ENCODE measurements around the gene CCDC92. TPM values are rescaled to one million over a fixed set of nuclear protein-coding genes. Genes with fewer than 3 reads are reported as not detected.

Gene CCDC92
- total and polyA plus RNA-seq, 7 experiments from 2014 or later = 17.3 to 34.4 (median 23.0) TPM

DNA sequence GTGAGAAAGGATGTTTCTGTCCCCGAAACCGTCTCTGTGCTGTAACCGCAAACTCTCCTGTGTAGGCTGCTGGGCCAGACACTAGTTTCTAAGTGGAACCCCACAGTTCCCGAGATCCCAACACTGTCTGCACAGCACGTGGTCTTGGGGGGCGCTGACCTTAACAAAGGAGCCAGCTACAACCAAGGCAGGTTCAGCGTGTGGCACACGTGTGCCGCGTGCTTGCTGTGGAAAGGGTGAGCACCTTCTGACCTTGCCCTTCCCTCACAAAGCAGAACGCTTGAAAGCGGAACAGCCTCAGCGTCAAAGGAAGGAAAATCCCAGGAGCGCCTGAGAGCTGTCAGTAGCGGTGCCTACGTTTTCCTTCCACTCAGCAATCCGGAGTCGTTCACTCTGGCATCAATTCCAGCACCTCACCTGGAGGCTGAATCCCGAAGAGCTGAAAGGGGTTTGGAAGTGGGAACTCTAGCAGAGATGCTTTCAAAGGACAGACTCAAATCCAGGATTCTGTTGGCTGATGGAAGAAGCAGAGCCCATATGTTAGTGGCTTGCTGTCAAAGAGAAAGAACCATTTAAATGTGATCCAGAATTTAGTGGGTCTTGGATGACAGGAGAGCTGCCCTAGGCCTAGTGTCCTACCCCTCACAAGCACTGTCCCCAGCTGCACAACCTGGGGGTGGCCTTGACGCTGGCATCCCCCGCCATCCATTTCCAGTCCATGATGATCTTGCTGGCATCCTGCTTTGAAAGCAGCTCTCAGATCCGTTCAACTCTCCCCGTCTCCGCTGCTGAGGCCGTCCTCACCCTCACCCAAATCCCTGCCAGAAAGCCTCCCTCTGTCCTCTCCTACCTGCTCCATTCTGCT lies 27.1 kb downstream of the CCDC92 start:
- no peaks in the 10 kb centered on the region for H3K4me1 ChIP-seq (ENCODE audit: control insufficient read depth in 2 of 2, insufficient read depth in 2 of 2, low read length in 2 of 2)
- H3K9me3 ChIP-seq (ENCODE audit: control insufficient read depth in 2 of 3, low read length in 3 of 3) = peaks cover 0 to 5% (median 0%) of the 10 kb centered on the region in 3 experiments
- peaks cover 0 to 49% (median 0%) of the 10 kb centered on the region in 3 experiments for H3K36me3 ChIP-seq (ENCODE audit: control insufficient read depth in 2 of 3, insufficient read depth in 3 of 3, low read length in 3 of 3)
- Mint-ChIP-seq H3K4me1 (peaks cover 0 to 13% (median 6%) of the 10 kb centered on the region in 7 donors), H3K9me3 (peaks cover 0 to 15% (median 4%) of the 10 kb centered on the region in 11 donors), H3K4me3 (no peak overlapping the region), H3K36me3 (peaks cover 12 to 38% (median 17%) of the 10 kb centered on the region in 5 donors), H3K27ac (peak overlapping the region in 3 of 9 donors; percentile 38 to 52 (median 38)), H3K27me3 (no peaks in the 10 kb centered on the region)
- ChIA-PET CTCF (no interaction called here), POLR2A (no interaction called here)
- no peak for DNase-seq
- no peak overlapping the region for H3K27ac ChIP-seq (ENCODE audit: low read depth, low read length)
- H3K4me3 ChIP-seq (ENCODE audit: low read length) = no peak overlapping the region
- intact Hi-C loops (cut with micrococcal nuclease) = no loop called here
- no peak for ATAC-seq
- no peaks in the 10 kb centered on the region for H3K27me3 ChIP-seq (ENCODE audit: control insufficient read depth in 2 of 2, insufficient read depth in 2 of 2, low read length in 2 of 2)

DNA sequence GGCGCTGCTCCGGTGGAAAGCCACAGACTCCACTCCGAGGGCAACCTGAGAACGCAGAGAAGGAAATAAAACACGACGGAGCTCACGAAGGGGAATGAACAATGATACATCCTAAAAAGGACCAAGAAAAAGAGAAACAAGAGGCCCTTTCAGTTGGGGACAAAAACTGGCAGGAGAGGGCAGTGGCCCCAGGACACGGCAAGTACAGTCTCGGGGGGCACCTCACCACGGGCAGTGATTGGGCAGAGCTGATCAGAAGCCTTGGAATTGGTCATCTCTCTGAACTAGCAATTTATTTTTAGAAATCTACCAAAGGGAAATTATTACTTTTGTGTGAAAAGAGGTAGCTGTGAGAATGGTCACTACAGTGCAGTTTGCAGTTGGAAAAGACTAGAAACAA lies 27.9 kb downstream of the CCDC92 start:
- Mint-ChIP-seq H3K4me3 (peak overlapping the region in 3 of 10 donors; percentile 2 to 10 (median 3)), H3K36me3 (peaks cover 12 to 42% (median 18%) of the 10 kb centered on the region in 5 donors), H3K27me3 (no peaks in the 10 kb centered on the region), H3K4me1 (peaks cover 0 to 13% (median 7%) of the 10 kb centered on the region in 7 donors), H3K9me3 (peaks cover 0 to 15% (median 4%) of the 10 kb centered on the region in 11 donors), H3K27ac (peak overlapping the region in 3 of 9 donors; percentile 18 to 81 (median 23))
- Histone ChIP-seq H3K27me3 (ENCODE audit: control insufficient read depth in 2 of 2, insufficient read depth in 2 of 2, low read length in 2 of 2) (no peaks in the 10 kb centered on the region), H3K36me3 (ENCODE audit: control insufficient read depth in 2 of 3, insufficient read depth in 3 of 3, low read length in 3 of 3) (peaks cover 0 to 56% (median 0%) of the 10 kb centered on the region in 3 experiments), H3K27ac (ENCODE audit: low read depth, low read length) (no peak overlapping the region), H3K4me1 (ENCODE audit: control insufficient read depth in 2 of 2, insufficient read depth in 2 of 2, low read length in 2 of 2) (no peaks in the 10 kb centered on the region), H3K9me3 (ENCODE audit: control insufficient read depth in 2 of 3, low read length in 3 of 3) (peaks cover 0 to 5% (median 0%) of the 10 kb centered on the region in 3 experiments), H3K4me3 (ENCODE audit: low read length) (no peak overlapping the region)
- ATAC-seq (no peak), DNase-seq (no peak)
- ChIA-PET POLR2A (no interaction called here), CTCF (no interaction called here)
- intact Hi-C loops (cut with micrococcal nuclease) = no loop called here

DNA sequence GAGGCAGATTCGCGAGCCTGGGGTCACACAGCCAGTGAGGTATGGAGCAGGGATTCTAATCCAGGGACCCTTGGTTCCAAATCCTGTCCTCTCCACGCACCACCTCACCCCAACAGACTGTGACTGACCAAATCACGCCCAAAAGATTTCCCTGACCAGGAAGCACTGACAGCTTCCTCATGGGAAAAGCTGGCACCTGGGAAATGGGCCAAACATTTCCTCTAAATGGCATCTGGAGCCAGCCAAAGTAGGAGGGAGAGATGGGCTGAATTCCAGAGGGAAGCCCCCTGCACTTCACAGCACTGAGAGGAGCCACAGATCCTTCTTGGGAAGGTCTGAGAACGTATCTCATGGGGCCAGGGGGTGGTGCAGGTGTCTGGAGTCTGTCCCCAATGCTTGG lies 28.8 kb downstream of the CCDC92 start:
- peaks cover 0 to under 1% of the 10 kb centered on the region in 2 donors for H3K4me1 ChIP-seq (ENCODE audit: control insufficient read depth in 2 of 2, insufficient read depth in 2 of 2, low read length in 2 of 2)
- H3K36me3 Mint-ChIP-seq = peaks cover 12 to 42% (median 18%) of the 10 kb centered on the region in 5 donors
- DNase-seq (no peak), ATAC-seq (no peak)
- H3K4me3 Mint-ChIP-seq = peak overlapping the region in 1 of 10 donors; percentile 18
- H3K27ac Mint-ChIP-seq = no peak overlapping the region
- no peak overlapping the region for H3K4me3 ChIP-seq (ENCODE audit: low read length)
- ChIA-PET CTCF (interaction anchor here (1.0 kb wide), 1 partner anchor 11 kb away, joined by 6 read pairs; no protein-coding TSS in a partner anchor), POLR2A (no interaction called here)
- H3K27me3 Mint-ChIP-seq = no peaks in the 10 kb centered on the region
- no peaks in the 10 kb centered on the region for H3K27me3 ChIP-seq (ENCODE audit: control insufficient read depth in 2 of 2, insufficient read depth in 2 of 2, low read length in 2 of 2)
- peaks cover 0 to 15% (median 4%) of the 10 kb centered on the region in 11 donors for H3K9me3 Mint-ChIP-seq
- no peak overlapping the region for H3K27ac ChIP-seq (ENCODE audit: low read depth, low read length)
- intact Hi-C loops (cut with micrococcal nuclease) = no loop called here
- peaks cover 4 to 15% (median 11%) of the 10 kb centered on the region in 7 donors for H3K4me1 Mint-ChIP-seq
- H3K36me3 ChIP-seq (ENCODE audit: control insufficient read depth in 2 of 3, insufficient read depth in 3 of 3, low read length in 3 of 3) = peaks cover 0 to 56% (median 0%) of the 10 kb centered on the region in 3 experiments
- peaks cover 0 to 5% (median 0%) of the 10 kb centered on the region in 3 experiments for H3K9me3 ChIP-seq (ENCODE audit: control insufficient read depth in 2 of 3, low read length in 3 of 3)

DNA sequence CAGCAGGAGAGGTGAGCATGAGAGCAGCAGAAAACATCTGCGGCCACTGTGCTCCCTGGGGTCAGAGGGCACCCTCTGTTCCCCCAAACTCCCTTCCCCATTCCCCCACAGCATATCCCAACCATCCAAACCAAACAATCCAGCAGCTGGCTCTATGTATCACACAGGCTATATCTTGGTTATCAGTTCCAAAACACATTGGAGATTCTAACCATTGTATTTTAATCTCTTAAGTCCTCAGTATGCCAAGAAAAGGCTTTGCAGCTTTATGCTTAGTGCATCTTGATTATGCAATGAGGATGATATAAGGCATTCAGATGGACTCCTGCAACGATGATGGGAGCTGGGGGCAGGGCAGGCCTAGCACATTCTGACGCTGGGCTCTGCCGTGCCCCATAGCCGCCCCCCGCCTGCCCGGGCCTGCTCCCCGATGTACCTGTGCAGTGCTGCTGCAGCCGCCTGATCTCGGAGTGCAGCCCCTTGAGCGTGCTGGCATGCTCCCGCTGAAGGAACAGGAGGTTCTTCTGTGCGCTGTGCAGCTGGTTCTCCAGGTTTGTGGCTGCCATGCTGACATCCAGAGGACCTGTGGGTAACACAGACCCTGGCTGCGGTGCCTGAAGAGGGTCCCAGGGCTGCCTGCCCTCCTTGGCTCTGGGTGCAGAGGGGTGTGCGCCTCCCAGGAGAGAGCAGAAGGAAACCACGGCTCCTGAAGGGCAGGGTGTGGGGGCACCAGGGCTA lies 29.6 kb downstream of the CCDC92 start:
- peaks cover 5 to 8% of the 10 kb centered on the region in 2 donors for H3K4me1 ChIP-seq (ENCODE audit: control insufficient read depth in 2 of 2, insufficient read depth in 2 of 2, low read length in 2 of 2)
- H3K9me3 Mint-ChIP-seq = peaks cover 0 to 15% (median 4%) of the 10 kb centered on the region in 11 donors
- no peak overlapping the region for H3K4me3 ChIP-seq (ENCODE audit: low read length)
- H3K9me3 ChIP-seq (ENCODE audit: control insufficient read depth in 2 of 3, low read length in 3 of 3) = peaks cover 0 to 5% (median 0%) of the 10 kb centered on the region in 3 experiments
- ChIA-PET POLR2A (no interaction called here), CTCF (interaction anchor here (1.0 kb wide), 1 partner anchor 10 kb away, joined by 6 read pairs; no protein-coding TSS in a partner anchor)
- no peak for DNase-seq
- H3K27ac ChIP-seq (ENCODE audit: low read depth, low read length) = no peak overlapping the region
- H3K4me3 Mint-ChIP-seq = no peak overlapping the region
- H3K36me3 ChIP-seq (ENCODE audit: control insufficient read depth in 2 of 3, insufficient read depth in 3 of 3, low read length in 3 of 3) = peaks cover 0 to 56% (median 0%) of the 10 kb centered on the region in 3 experiments
- peaks cover 12 to 22% (median 17%) of the 10 kb centered on the region in 7 donors for H3K4me1 Mint-ChIP-seq
- no peak for ATAC-seq
- H3K27me3 ChIP-seq (ENCODE audit: control insufficient read depth in 2 of 2, insufficient read depth in 2 of 2, low read length in 2 of 2) = no peaks in the 10 kb centered on the region
- no peaks in the 10 kb centered on the region for H3K27me3 Mint-ChIP-seq
- peaks cover 12 to 41% (median 17%) of the 10 kb centered on the region in 5 donors for H3K36me3 Mint-ChIP-seq
- H3K27ac Mint-ChIP-seq = no peak overlapping the region
- intact Hi-C loops (cut with micrococcal nuclease) = no loop called here

DNA sequence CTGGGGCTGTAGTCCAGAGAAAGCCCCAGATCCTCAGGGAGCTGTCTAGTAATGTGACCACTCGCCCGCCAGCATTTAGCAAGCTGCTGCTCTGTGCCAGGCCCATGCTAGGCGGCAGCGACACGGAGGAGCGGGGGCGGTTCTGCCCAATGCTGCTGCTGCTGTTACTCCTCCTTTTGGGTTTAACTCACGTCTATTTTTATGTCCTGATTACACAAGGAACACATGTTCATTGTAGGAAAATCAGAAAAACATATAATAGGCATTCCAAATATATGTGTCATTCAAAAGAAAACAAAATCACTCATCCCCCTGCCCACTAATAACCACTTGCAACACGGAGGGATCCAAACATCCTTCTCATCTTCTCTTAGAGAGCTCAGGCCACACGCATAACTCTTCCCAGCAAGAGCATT lies 30.4 kb downstream of the CCDC92 start:
- Histone ChIP-seq H3K4me1 (ENCODE audit: control insufficient read depth in 2 of 2, insufficient read depth in 2 of 2, low read length in 2 of 2) (peaks cover 13 to 14% of the 10 kb centered on the region in 2 donors), H3K4me3 (ENCODE audit: low read length) (no peak overlapping the region), H3K27me3 (ENCODE audit: control insufficient read depth in 2 of 2, insufficient read depth in 2 of 2, low read length in 2 of 2) (no peaks in the 10 kb centered on the region), H3K27ac (ENCODE audit: low read depth, low read length) (no peak overlapping the region), H3K9me3 (ENCODE audit: control insufficient read depth in 2 of 3, low read length in 3 of 3) (peaks cover 0 to 5% (median 0%) of the 10 kb centered on the region in 3 experiments), H3K36me3 (ENCODE audit: control insufficient read depth in 2 of 3, insufficient read depth in 3 of 3, low read length in 3 of 3) (peaks cover 0 to 56% (median 0%) of the 10 kb centered on the region in 3 experiments)
- Mint-ChIP-seq H3K4me1 (peaks cover 20 to 31% (median 25%) of the 10 kb centered on the region in 7 donors), H3K36me3 (peaks cover 16 to 42% (median 20%) of the 10 kb centered on the region in 5 donors), H3K9me3 (peaks cover 0 to 15% (median 4%) of the 10 kb centered on the region in 11 donors), H3K27me3 (no peaks in the 10 kb centered on the region), H3K4me3 (no peak overlapping the region), H3K27ac (peak overlapping the region in 1 of 9 donors; percentile 2)
- ChIA-PET CTCF (no interaction called here), POLR2A (no interaction called here)
- no peak for DNase-seq
- intact Hi-C loops (cut with micrococcal nuclease) = no loop called here
- no peak for ATAC-seq

DNA sequence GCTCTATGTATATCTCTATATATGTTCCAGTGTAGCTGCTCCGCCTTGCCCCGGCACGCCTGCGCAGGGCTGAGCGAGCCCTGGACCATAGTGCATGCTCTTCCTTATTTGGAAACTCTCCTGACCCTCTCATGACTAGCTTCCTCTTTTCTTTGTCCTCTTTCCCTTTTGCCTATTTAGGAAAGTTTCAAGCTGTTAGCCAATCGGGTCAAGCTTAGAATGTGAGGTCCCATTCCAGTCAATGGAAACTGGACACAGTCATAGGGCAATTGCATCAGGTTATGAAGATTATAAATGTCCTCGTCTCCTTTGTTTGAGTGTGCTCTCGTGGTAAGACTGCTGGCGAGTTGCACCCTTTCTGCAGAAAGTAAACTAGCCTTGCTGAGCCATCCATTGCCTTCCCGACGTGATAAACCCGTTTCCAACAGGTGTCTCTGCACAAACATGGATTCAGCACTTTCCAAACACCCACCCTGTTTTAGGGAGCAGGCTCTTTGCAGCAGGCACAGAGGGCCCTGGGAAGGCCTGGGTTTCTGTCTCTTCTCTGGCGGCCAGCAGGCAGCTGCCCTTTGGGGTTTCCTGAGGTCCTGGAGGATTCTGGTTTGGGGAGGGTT lies 30.9 kb downstream of the CCDC92 start:
- no peak overlapping the region for H3K4me3 Mint-ChIP-seq
- intact Hi-C loops (cut with micrococcal nuclease) = no loop called here
- H3K36me3 Mint-ChIP-seq = peaks cover 18 to 43% (median 20%) of the 10 kb centered on the region in 5 donors
- H3K27ac Mint-ChIP-seq = peak overlapping the region in 2 of 9 donors; percentile 59 to 70
- DNase-seq (no peak), ATAC-seq (peak; percentile 57)
- Histone ChIP-seq H3K36me3 (ENCODE audit: control insufficient read depth in 2 of 3, insufficient read depth in 3 of 3, low read length in 3 of 3) (peaks cover 0 to 56% (median 0%) of the 10 kb centered on the region in 3 experiments), H3K27me3 (ENCODE audit: control insufficient read depth in 2 of 2, insufficient read depth in 2 of 2, low read length in 2 of 2) (no peaks in the 10 kb centered on the region), H3K9me3 (ENCODE audit: control insufficient read depth in 2 of 3, low read length in 3 of 3) (peaks cover 0 to 5% (median 0%) of the 10 kb centered on the region in 3 experiments), H3K4me1 (ENCODE audit: control insufficient read depth in 2 of 2, insufficient read depth in 2 of 2, low read length in 2 of 2) (peaks cover 14 to 18% of the 10 kb centered on the region in 2 donors), H3K4me3 (ENCODE audit: low read length) (no peak overlapping the region), H3K27ac (ENCODE audit: low read depth, low read length) (no peak overlapping the region)
- no peaks in the 10 kb centered on the region for H3K27me3 Mint-ChIP-seq
- CTCF ChIA-PET = no interaction called here
- POLR2A ChIA-PET = no interaction called here
- H3K4me1 Mint-ChIP-seq = peaks cover 21 to 34% (median 27%) of the 10 kb centered on the region in 7 donors
- peaks cover 0 to 15% (median 4%) of the 10 kb centered on the region in 11 donors for H3K9me3 Mint-ChIP-seq

Measured in naive thymus-derived CD4-positive, alpha-beta T cell (primary cell).